Osteoblast (primary cell): ENCODE measurements around the gene PKIG. TPM values are rescaled to one million over a fixed set of nuclear protein-coding genes. Genes with fewer than 3 reads are reported as not detected.

Experiments
- DNase-seq: peaks from one replicate; pipeline ENCODE4 v3.0.0; 2011; ENCODE audit warnings: low spot score, mixed read lengths; ENCODE audit not compliant: insufficient read length; ENCODE audit errors: missing footprints
- H2AFZ ChIP-seq: 2 replicates; pipeline ENCODE4 v1.6.0; 2011; ENCODE audit warnings: mild to moderate bottlenecking, low read length
- H3K27ac ChIP-seq: 2 replicates; pipeline ENCODE4 v1.5.1; 2011; ENCODE audit warnings: mild to moderate bottlenecking, low read depth, low read length, moderate library complexity
- H3K27me3 ChIP-seq: 2 replicates; pipeline ENCODE4 v1.6.0; 2012; ENCODE audit warnings: mild to moderate bottlenecking, control low read depth, inconsistent platforms, low read length, moderate library complexity; ENCODE audit not compliant: insufficient read depth
- H3K36me3 ChIP-seq: 2 replicates; pipeline ENCODE4 v1.5.1; 2011; ENCODE audit warnings: mild to moderate bottlenecking, low read length, control low read depth, moderate library complexity; ENCODE audit not compliant: insufficient read depth
- H3K4me1 ChIP-seq: 2 replicates; pipeline ENCODE4 v1.5.1; 2011; ENCODE audit warnings: mild to moderate bottlenecking, low read length, control low read depth, moderate library complexity; ENCODE audit not compliant: insufficient read depth
- H3K4me2 ChIP-seq: 2 replicates; pipeline ENCODE4 v1.6.0; 2011; ENCODE audit warnings: mild to moderate bottlenecking, low read length; ENCODE audit not compliant: insufficient read depth
- H3K4me3 ChIP-seq: fragments of 200-600 bp; sonication (generic); 3 replicates; pipeline ENCODE4 v1.5.1; 2012; ENCODE audit warnings: mild to moderate bottlenecking, low read length, inconsistent platforms; ENCODE audit not compliant: insufficient read depth
- H3K79me2 ChIP-seq: 2 replicates; pipeline ENCODE4 v1.6.0; 2012; ENCODE audit warnings: mild to moderate bottlenecking, low read length, control low read depth, inconsistent platforms; ENCODE audit not compliant: insufficient read depth
- H3K9me3 ChIP-seq: 2 replicates; pipeline ENCODE4 v1.5.1; 2011; ENCODE audit warnings: low read depth, low read length, control low read depth
- H4K20me1 ChIP-seq: 2 replicates; pipeline ENCODE4 v1.6.0; 2012; ENCODE audit warnings: mild to moderate bottlenecking, low read length, control low read depth; ENCODE audit not compliant: insufficient read depth
- CTCF ChIP-seq: IDR thresholded peaks from 2 replicates; pipeline ENCODE4 v1.5.1; 2011; ENCODE audit warnings: mild to moderate bottlenecking, low read depth, low read length, moderate library complexity; ENCODE audit errors: extremely low read depth
- total RNA-seq: library from RNA; depleted of rRNA; stranded (reverse); fragments of >200 nt; gene quantifications from 2 replicates; pipeline ENCODE4 v1.2.3, GENCODE V29; 2012

PKIG gene
- total RNA-seq, 1 donor: 107 TPM

- no peaks in the 10 kb centered on the region for H3K36me3 ChIP-seq
- H3K4me3 ChIP-seq: no peak overlapping the region
- no peak overlapping the region for H3K4me2 ChIP-seq
- H3K4me1 ChIP-seq: peaks cover 40% of the 10 kb centered on the region
- no peaks in the 10 kb centered on the region for H3K9me3 ChIP-seq
- no peaks in the 10 kb centered on the region for H3K79me2 ChIP-seq
- no peak for DNase-seq
- no peaks in the 10 kb centered on the region for H4K20me1 ChIP-seq
- H3K27ac ChIP-seq: no peak overlapping the region
- TF ChIP-seq CTCF: no peak
- no peak overlapping the region for H2AFZ ChIP-seq
- H3K27me3 ChIP-seq: no peaks in the 10 kb centered on the region
Observed at GRCh38 chr20:44646023-44646640, 63.8 kb downstream of the PKIG start.

GRCh38 chr20:44646641-44647274, 64.4 kb downstream of the PKIG start:
- Histone ChIP-seq H3K4me2 (no peak overlapping the region), H4K20me1 (no peaks in the 10 kb centered on the region), H3K4me3 (no peak overlapping the region), H3K79me2 (no peaks in the 10 kb centered on the region), H3K4me1 (peaks cover 40% of the 10 kb centered on the region), H3K9me3 (no peaks in the 10 kb centered on the region), H3K36me3 (no peaks in the 10 kb centered on the region), H3K27me3 (no peaks in the 10 kb centered on the region), H2AFZ (no peak overlapping the region), H3K27ac (no peak overlapping the region)
- no peak for TF ChIP-seq CTCF
- peak; percentile 84 for DNase-seq

- H2AFZ ChIP-seq: no peak overlapping the region
- H3K4me1 ChIP-seq: peaks cover 28% of the 10 kb centered on the region
- no peaks in the 10 kb centered on the region for H3K27me3 ChIP-seq
- no peaks in the 10 kb centered on the region for H3K36me3 ChIP-seq
- TF ChIP-seq CTCF: no peak
- H3K4me3 ChIP-seq: no peak overlapping the region
- H3K27ac ChIP-seq: no peak overlapping the region
- no peaks in the 10 kb centered on the region for H4K20me1 ChIP-seq
- no peak overlapping the region for H3K4me2 ChIP-seq
- no peaks in the 10 kb centered on the region for H3K9me3 ChIP-seq
- DNase-seq: no peak
- H3K79me2 ChIP-seq: no peaks in the 10 kb centered on the region
Observed at GRCh38 chr20:44648068-44648467, 65.7 kb downstream of the PKIG start.

GRCh38 chr20:44648579-44648978, 66.2 kb downstream of the PKIG start:
- H3K27ac ChIP-seq: no peak overlapping the region
- H3K4me2 ChIP-seq: no peak overlapping the region
- H3K36me3 ChIP-seq: no peaks in the 10 kb centered on the region
- H3K79me2 ChIP-seq: no peaks in the 10 kb centered on the region
- H3K4me1 ChIP-seq: peaks cover 23% of the 10 kb centered on the region
- H3K4me3 ChIP-seq: no peak overlapping the region
- no peaks in the 10 kb centered on the region for H3K27me3 ChIP-seq
- no peaks in the 10 kb centered on the region for H3K9me3 ChIP-seq
- DNase-seq: no peak
- H4K20me1 ChIP-seq: no peaks in the 10 kb centered on the region
- TF ChIP-seq CTCF: no peak
- H2AFZ ChIP-seq: no peak overlapping the region
